CD14-positive monocyte (primary cell): ENCODE results near the gene GDI2. TPM values are rescaled to one million over a fixed set of nuclear protein-coding genes. Genes with fewer than 3 reads are reported as not detected.

Source experiments
- DNase-seq, 3 donors: peaks; one replicate each; pipeline ENCODE4 v3.0.0-alpha.2; 2011 to 2022
- H2AFZ ChIP-seq: 2 replicates; pipeline ENCODE4 v1.6.0; 2012; ENCODE audit warnings: mild to moderate bottlenecking, low read depth, low read length, inconsistent platforms; ENCODE audit not compliant: insufficient read depth, poor library complexity, severe bottlenecking
- H3K27ac ChIP-seq, 2 donors: 1 replicate in 1 of 2; 2 replicates in 1 of 2; pipeline ENCODE4 v1.5.1; 2012 to 2013; ENCODE audit warnings: low read length in 2 of 2, control low read depth in 1 of 2, inconsistent platforms in 1 of 2, low read depth in 1 of 2, mild to moderate bottlenecking in 1 of 2
- H3K27me3 ChIP-seq, 2 donors: one replicate each; pipeline versions ENCODE4 v1.6.0 to v1.6.1; 2011 to 2013; ENCODE audit warnings: low read length in 2 of 2; ENCODE audit not compliant: control insufficient read depth in 2 of 2, insufficient read depth in 2 of 2
- H3K36me3 ChIP-seq, 2 donors: replicated peaks in 1 of 2; 1 replicate in 1 of 2; 2 replicates in 1 of 2; pipeline versions ENCODE4 v1.5.1 to v1.6.1; 2012 to 2013; ENCODE audit warnings: low read length in 2 of 2, control low read depth in 1 of 2, inconsistent platforms in 1 of 2, mild to moderate bottlenecking in 1 of 2; ENCODE audit not compliant: insufficient read depth in 2 of 2, control insufficient read depth in 1 of 2
- H3K4me1 ChIP-seq, 2 donors: 1 replicate in 1 of 2; 2 replicates in 1 of 2; pipeline versions ENCODE4 v1.5.1 to v1.6.1; 2012 to 2013; ENCODE audit warnings: low read length in 2 of 2, control low read depth in 1 of 2, inconsistent platforms in 1 of 2, mild to moderate bottlenecking in 1 of 2, moderate library complexity in 1 of 2; ENCODE audit not compliant: insufficient read depth in 2 of 2, control insufficient read depth in 1 of 2
- H3K4me2 ChIP-seq: replicated peaks from 2 replicates; pipeline ENCODE3; 2012; ENCODE audit warnings: low read length, moderate library complexity, mild to moderate bottlenecking; ENCODE audit not compliant: poor library complexity, severe bottlenecking; ENCODE audit errors: extremely low read depth
- H3K4me3 ChIP-seq, 3 experiments: fragments of 200-600 bp in 1 of 3; sonication (generic) in 1 of 3; replicated peaks in 1 of 3; 1 replicate in 2 of 3; 2 replicates in 1 of 3; pipeline ENCODE4 v1.5.1; 2011 to 2013; ENCODE audit warnings: low read length in 3 of 3, mild to moderate bottlenecking in 3 of 3, control low read depth in 2 of 3, low read depth in 2 of 3, inconsistent platforms in 1 of 3, moderate library complexity in 1 of 3
- H3K79me2 ChIP-seq: 2 replicates; pipeline ENCODE4 v1.6.0; 2012; ENCODE audit warnings: mild to moderate bottlenecking, control low read depth, inconsistent platforms, low read length, moderate library complexity; ENCODE audit not compliant: insufficient read depth
- H3K9ac ChIP-seq: 2 replicates; pipeline ENCODE4 v1.6.0; 2017; ENCODE audit warnings: low read length, mild to moderate bottlenecking; ENCODE audit not compliant: insufficient read depth, poor library complexity, severe bottlenecking
- H3K9me3 ChIP-seq, 2 donors: replicated peaks in 1 of 2; 1 replicate in 1 of 2; 2 replicates in 1 of 2; pipeline versions ENCODE4 v1.5.1 to v1.6.1; 2012 to 2013; ENCODE audit warnings: low read length in 2 of 2, control low read depth in 1 of 2; ENCODE audit not compliant: control insufficient read depth in 1 of 2, insufficient read depth in 1 of 2
- H4K20me1 ChIP-seq: 2 replicates; pipeline ENCODE4 v1.6.0; 2012; ENCODE audit warnings: mild to moderate bottlenecking, low read length, control low read depth, moderate library complexity; ENCODE audit not compliant: insufficient read depth
- H3K27ac Mint-ChIP-seq, 7 donors: one replicate each; pipeline ENCODE4 v1.8.0; 2020; ENCODE audit warnings: mild to moderate bottlenecking in 7 of 7, mixed read lengths in 7 of 7, moderate library complexity in 6 of 7, inconsistent platforms in 2 of 7
- H3K27me3 Mint-ChIP-seq, 3 donors: one replicate each; pipeline ENCODE4 v1.8.0; 2021 to 2022; ENCODE audit warnings: low read depth in 3 of 3, mild to moderate bottlenecking in 3 of 3, mixed read lengths in 3 of 3, moderate library complexity in 3 of 3, inconsistent platforms in 1 of 3
- H3K36me3 Mint-ChIP-seq, 2 donors: one replicate each; pipeline ENCODE4 v1.8.0; 2020; ENCODE audit warnings: mixed read lengths in 2 of 2, inconsistent platforms in 1 of 2, mild to moderate bottlenecking in 1 of 2
- H3K4me1 Mint-ChIP-seq: one replicate; pipeline ENCODE4 v1.8.0; 2020; ENCODE audit warnings: mild to moderate bottlenecking, mixed read lengths
- H3K4me3 Mint-ChIP-seq, 2 donors: one replicate each; pipeline ENCODE4 v1.8.0; 2020; ENCODE audit warnings: mild to moderate bottlenecking in 2 of 2, mixed read lengths in 2 of 2, moderate library complexity in 1 of 2
- H3K9me3 Mint-ChIP-seq, 7 donors: one replicate each; pipeline ENCODE4 v1.8.0; 2020 to 2022; ENCODE audit warnings: mixed read lengths in 7 of 7, mild to moderate bottlenecking in 6 of 7, moderate library complexity in 6 of 7, inconsistent platforms in 2 of 7
- CTCF ChIP-seq: fragments of 200-600 bp; IDR thresholded peaks from one replicate; pipeline ENCODE4 v1.8.0; 2022; ENCODE audit warnings: antibody characterized with exemption, mild to moderate bottlenecking
- WGBS: methylation state at CpG from one replicate; pipeline ENCODE4 v1.1.5; 2013; ENCODE audit warnings: missing lambda C conversion rate; ENCODE audit not compliant: insufficient coverage; 5-methylcytosine and 5-hydroxymethylcytosine counted together
- intact Hi-C, 2 donors: fragments of 100-400 bp; cut with micrococcal nuclease; formaldehyde crosslinking; loops; one replicate each; pipeline versions ENCODE4 v1.15.0 to v1.15.1; 2023
- polyA plus RNA-seq, 3 donors: library from polyadenylated mRNA; depleted of rRNA in 1 of 3; unstranded in 2 of 3; stranded (reverse) in 1 of 3; fragments of 300-500 nt in 2 of 3; fragments of >200 nt in 1 of 3; fragmentation: Illumina TruSeq in 2 of 3; gene quantifications; 1 replicate in 2 of 3; 2 replicates in 1 of 3; pipeline ENCODE4 v1.2.3, GENCODE V29; 2012 to 2021

The GDI2 gene
- polyA plus RNA-seq, 3 donors = 100 to 320 (median 316) TPM

DNA sequence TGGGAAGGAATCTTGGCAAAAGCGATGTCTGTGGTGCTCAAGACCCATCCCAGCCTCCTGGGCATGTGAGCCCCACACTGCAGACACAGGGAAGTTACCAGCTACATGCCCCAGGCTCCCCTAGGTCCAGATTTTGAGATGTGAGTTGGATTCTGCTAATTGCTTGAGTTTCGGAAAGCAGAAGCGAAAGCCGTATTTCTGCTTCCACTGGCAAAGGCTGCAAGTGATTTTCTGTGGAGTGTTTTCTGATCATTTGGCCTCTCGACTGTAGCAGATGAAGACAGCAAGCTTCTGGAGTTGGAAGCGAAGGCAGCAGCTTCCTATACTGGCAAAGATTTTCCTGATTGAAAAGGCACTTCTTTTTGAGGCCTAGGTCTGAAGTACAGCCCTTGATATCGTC is 46.8 kb upstream of the GDI2 start:
- Histone ChIP-seq H3K9ac (no peak overlapping the region), H3K27me3 (no peaks in the 10 kb centered on the region), H3K9me3 (peaks cover 0 to 4% of the 10 kb centered on the region in 2 donors), H3K4me2 (no peak overlapping the region), H3K4me1 (peaks cover 0 to 7% of the 10 kb centered on the region in 2 donors), H3K27ac (no peak overlapping the region), H3K4me3 (no peak overlapping the region), H4K20me1 (no peaks in the 10 kb centered on the region), H3K79me2 (no peaks in the 10 kb centered on the region), H2AFZ (no peak overlapping the region), H3K36me3 (no peaks in the 10 kb centered on the region)
- peaks cover 0 to 9% (median 3%) of the 10 kb centered on the region in 7 donors for H3K9me3 Mint-ChIP-seq
- H3K36me3 Mint-ChIP-seq = peaks cover 0 to 2% of the 10 kb centered on the region in 2 donors
- no peak for TF ChIP-seq CTCF
- no peak for DNase-seq
- H3K27me3 Mint-ChIP-seq = peaks cover 0 to 5% (median 3%) of the 10 kb centered on the region in 3 donors
- H3K27ac Mint-ChIP-seq = peak overlapping the region in 1 of 7 donors; percentile 54
- WGBS = 80% methylated on average over 6 of the region's 7 CpGs
- H3K4me3 Mint-ChIP-seq = no peak overlapping the region
- intact Hi-C loops = no loop called here
- H3K4me1 Mint-ChIP-seq = peaks cover 6% of the 10 kb centered on the region

- Mint-ChIP-seq H3K4me3 (no peak overlapping the region), H3K36me3 (peaks cover 0 to 2% of the 10 kb centered on the region in 2 donors)
- intact Hi-C loops = no loop called here
Observed at GRCh38 chr10:5858811-5859210, 45.6 kb upstream of the GDI2 start.

More at GRCh38 chr10:5858811-5859210, 45.6 kb upstream of the GDI2 start:
- Mint-ChIP-seq H3K4me1 (peaks cover 8% of the 10 kb centered on the region), H3K9me3 (peaks cover 0 to 9% (median 3%) of the 10 kb centered on the region in 7 donors), H3K27me3 (peaks cover 0 to 6% (median 6%) of the 10 kb centered on the region in 3 donors), H3K27ac (peak overlapping the region in 1 of 7 donors; percentile 61)
- Histone ChIP-seq H3K4me3 (no peak overlapping the region), H3K27me3 (no peaks in the 10 kb centered on the region), H3K79me2 (no peaks in the 10 kb centered on the region), H3K9me3 (peaks cover 0 to 4% of the 10 kb centered on the region in 2 donors), H3K27ac (no peak overlapping the region), H3K4me2 (no peak overlapping the region), H3K4me1 (peaks cover 0 to 10% of the 10 kb centered on the region in 2 donors), H3K36me3 (no peaks in the 10 kb centered on the region), H4K20me1 (no peaks in the 10 kb centered on the region), H2AFZ (no peak overlapping the region), H3K9ac (no peak overlapping the region)
- 100% methylated on average over 1 of the region's 5 CpGs for WGBS
- DNase-seq = no peak
- TF ChIP-seq CTCF = no peak
